PC-9 (cell line): ENCODE results near the gene CIP2A. TPM values are rescaled to one million over a fixed set of nuclear protein-coding genes. Genes with fewer than 3 reads are reported as not detected.

ENCODE experiments used
- BruUV-seq: library from RNA; stranded (reverse); fragments of 400-500 nt; replicated peaks from 2 replicates; lab custom pipeline; 2021; lab: Mats Ljungman, UMichigan
- CTCF ChIA-PET: fragments of 300-600 bp; sonication (Branson Sonifier 250); formaldehyde crosslinking; loops from one replicate; lab custom pipeline; 2022; ENCODE audit warnings: antibody characterized with exemption; lab: Charles Lee
- POLR2A ChIA-PET: fragments of 300-600 bp; sonication (Branson Sonifier 250); formaldehyde crosslinking; loops from one replicate; lab custom pipeline; 2022; ENCODE audit warnings: antibody characterized with exemption; ENCODE audit not compliant: unreplicated experiment; lab: Charles Lee
- DNase-seq, 2 experiments: peaks; one replicate each; pipeline versions ENCODE4 v3.0.0 to v3.0.0-alpha.2; 2015 to 2022; ENCODE audit warnings: mixed read lengths in 1 of 2
- H2AFZ ChIP-seq: fragments of 200-600 bp; sonication (generic); 2 replicates; pipeline ENCODE4 v1.8.1; 2017; ENCODE audit warnings: antibody characterized with exemption
- H3F3A ChIP-seq: fragments of 200-600 bp; sonication (generic); 2 replicates; pipeline ENCODE4 v1.8.1; 2017; ENCODE audit warnings: antibody characterized with exemption, mild to moderate bottlenecking, low read depth; ENCODE audit not compliant: insufficient read depth
- H3K27ac ChIP-seq: fragments of 200-600 bp; sonication (generic); 2 replicates; pipeline ENCODE4 v1.6.1; 2016; ENCODE audit warnings: mixed run types
- H3K27me3 ChIP-seq: fragments of 200-600 bp; sonication (generic); 2 replicates; pipeline ENCODE4 v1.6.1; 2016; ENCODE audit warnings: low read depth, mixed run types; ENCODE audit not compliant: insufficient read depth
- H3K36me3 ChIP-seq: fragments of 200-600 bp; sonication (generic); 2 replicates; pipeline ENCODE4 v1.6.1; 2016; ENCODE audit warnings: low read depth, mixed run types
- H3K4me1 ChIP-seq: fragments of 200-600 bp; sonication (generic); replicated peaks from 2 replicates; pipeline ENCODE4 v1.6.1; 2016; ENCODE audit warnings: mixed run types; ENCODE audit not compliant: insufficient read depth
- H3K4me2 ChIP-seq: fragments of 200-600 bp; sonication (generic); 2 replicates; pipeline ENCODE4 v1.6.1; 2017; ENCODE audit warnings: mixed run types
- H3K4me3 ChIP-seq: fragments of 200-600 bp; sonication (generic); 2 replicates; pipeline ENCODE4 v1.6.1; 2016; ENCODE audit warnings: mixed run types
- H3K79me2 ChIP-seq: fragments of 200-600 bp; sonication (generic); 2 replicates; pipeline ENCODE4 v1.6.1; 2017; ENCODE audit warnings: low read depth, mixed run types
- H3K9me2 ChIP-seq: fragments of 200-600 bp; sonication (generic); 2 replicates; pipeline ENCODE4 v1.8.1; 2017; ENCODE audit warnings: mild to moderate bottlenecking; ENCODE audit not compliant: insufficient read depth
- H3K9me3 ChIP-seq: fragments of 200-600 bp; sonication (generic); 2 replicates; pipeline ENCODE4 v1.8.1; 2016; ENCODE audit warnings: low read depth; ENCODE audit not compliant: insufficient read depth
- H4K20me1 ChIP-seq: fragments of 200-600 bp; sonication (generic); 2 replicates; pipeline ENCODE4 v1.8.1; 2017; ENCODE audit not compliant: insufficient read depth
- CTCF ChIP-seq: fragments of 200-600 bp; sonication (generic); conservative IDR thresholded peaks from 2 replicates; pipeline ENCODE4 v1.6.1; 2017; ENCODE audit warnings: mixed run types, antibody characterized with exemption, mild to moderate bottlenecking, moderate library complexity
- EZH2 ChIP-seq: fragments of 200-600 bp; sonication (generic); IDR thresholded peaks from 2 replicates; pipeline ENCODE4 v1.8.0; 2017; ENCODE audit warnings: antibody characterized with exemption, low read depth
- intact Hi-C: fragments of 100-400 bp; cut with micrococcal nuclease; formaldehyde crosslinking; loops from one replicate; pipeline ENCODE4 v1.10.0; 2022; ENCODE audit not compliant: unreplicated experiment
- total RNA-seq: library from RNA; stranded (reverse); gene quantifications from 2 replicates; pipeline ENCODE4 v1.2.3, GENCODE V29; 2021

The CIP2A gene
- total RNA-seq, 1 experiment from 2014 or later, result 41.1 TPM

- no peaks in the 10 kb centered on the region for H4K20me1 ChIP-seq
- intact Hi-C loops, result no loop called here
- H3K4me3 ChIP-seq, result no peak overlapping the region
- H3K36me3 ChIP-seq, result no peaks in the 10 kb centered on the region
- H3K4me1 ChIP-seq, result no peaks in the 10 kb centered on the region
- no peaks in the 10 kb centered on the region for H3K9me3 ChIP-seq
- ChIA-PET CTCF (no interaction called here), POLR2A (no interaction called here)
- no peaks in the 10 kb centered on the region for H3K9me2 ChIP-seq
- no peaks in the 10 kb centered on the region for H3K79me2 ChIP-seq
- H2AFZ ChIP-seq, result no peak overlapping the region
- no peak overlapping the region for H3K4me2 ChIP-seq
- TF ChIP-seq EZH2, result no peak
- TF ChIP-seq CTCF, result no peak
- BruUV-seq, result no TSS peak
- no peaks in the 10 kb centered on the region for H3K27me3 ChIP-seq
- no peak overlapping the region for H3K27ac ChIP-seq
- H3F3A ChIP-seq, result no peaks in the 10 kb centered on the region
- DNase-seq, result no peak
Measured at GRCh38 chr3:108525256-108525655, 64.0 kb downstream of the CIP2A start.

GRCh38 chr3:108524537-108524936 is 64.7 kb downstream of the CIP2A start:
- CTCF ChIA-PET, result no interaction called here
- Histone ChIP-seq H3K4me3 (no peak overlapping the region), H3K4me2 (no peak overlapping the region), H3K27ac (no peak overlapping the region), H3K4me1 (no peaks in the 10 kb centered on the region), H4K20me1 (no peaks in the 10 kb centered on the region), H3K9me3 (no peaks in the 10 kb centered on the region), H2AFZ (no peak overlapping the region), H3K79me2 (no peaks in the 10 kb centered on the region), H3K36me3 (no peaks in the 10 kb centered on the region), H3K9me2 (no peaks in the 10 kb centered on the region; the same call in 1 of the 2 replicates), H3F3A (no peaks in the 10 kb centered on the region), H3K27me3 (no peaks in the 10 kb centered on the region)
- POLR2A ChIA-PET, result no interaction called here
- no TSS peak for BruUV-seq
- no peak for TF ChIP-seq CTCF
- TF ChIP-seq EZH2, result no peak
- intact Hi-C loops, result no loop called here
- DNase-seq, result no peak

- Histone ChIP-seq H3K4me2 (no peak overlapping the region), H3K9me2 (no peaks in the 10 kb centered on the region; the same call in 1 of the 2 replicates), H3K27ac (no peak overlapping the region), H3K4me1 (no peaks in the 10 kb centered on the region), H3K79me2 (no peaks in the 10 kb centered on the region), H3F3A (no peaks in the 10 kb centered on the region), H3K9me3 (no peaks in the 10 kb centered on the region), H2AFZ (no peak overlapping the region), H3K27me3 (no peaks in the 10 kb centered on the region), H3K36me3 (no peaks in the 10 kb centered on the region), H3K4me3 (no peak overlapping the region), H4K20me1 (no peaks in the 10 kb centered on the region)
- POLR2A ChIA-PET, result no interaction called here
- BruUV-seq, result no TSS peak
- intact Hi-C loops, result no loop called here
- no peak for DNase-seq
- CTCF ChIA-PET, result no interaction called here
- TF ChIP-seq CTCF, result no peak
- no peak for TF ChIP-seq EZH2
Measured at GRCh38 chr3:108518895-108519294, 70.3 kb downstream of the CIP2A start.
